DMS153 treated with DMSO at 0.1 percent for 48 hours (cell line): Measurements from ENCODE around the gene KLHL36.
"Not testable (repeated sequence)": the region's sequence is repeated elsewhere in the genome, so short reads cannot be mapped to it uniquely, and the experiment has no call there.

Source experiments
- DNase-seq: peaks from one replicate; lab custom pipeline; 2025; ENCODE audit not compliant: unreplicated experiment; lab: John Stamatoyannopoulos, UW

The KLHL36 gene

GRCh38 chr16:84667600-84668309 lies 19.4 kb downstream of the KLHL36 start:
- no peak for DNase-seq

GRCh38 chr16:84670063-84670462 lies 21.8 kb downstream of the KLHL36 start:
- DNase-seq = no peak

GRCh38 chr16:84672276-84673202 lies 24.2 kb downstream of the KLHL36 start:
- peak; percentile 36 for DNase-seq

- DNase-seq = no peak
Measured at GRCh38 chr16:84673203-84673535, 24.9 kb downstream of the KLHL36 start.

DNA sequence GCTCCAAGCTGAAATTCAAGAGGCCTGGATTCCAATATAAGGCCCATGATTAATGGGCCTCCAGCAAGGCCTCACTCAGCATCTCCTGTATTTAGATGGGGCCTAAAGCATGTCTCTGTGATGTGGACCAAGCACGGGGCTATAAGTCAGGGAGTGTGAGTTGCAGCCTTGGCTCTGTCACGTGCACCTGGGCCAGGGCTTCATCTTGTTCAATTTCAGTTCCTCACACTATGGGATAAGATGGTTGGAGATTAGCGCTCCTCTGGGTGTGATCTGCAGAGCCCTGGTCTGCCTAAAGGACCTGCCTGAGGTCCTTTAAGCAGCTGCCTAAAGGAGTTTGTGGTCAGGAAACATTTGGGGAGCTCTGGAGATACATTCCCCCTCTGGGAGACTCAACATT lies 25.2 kb downstream of the KLHL36 start:
- no peak for DNase-seq

DNA sequence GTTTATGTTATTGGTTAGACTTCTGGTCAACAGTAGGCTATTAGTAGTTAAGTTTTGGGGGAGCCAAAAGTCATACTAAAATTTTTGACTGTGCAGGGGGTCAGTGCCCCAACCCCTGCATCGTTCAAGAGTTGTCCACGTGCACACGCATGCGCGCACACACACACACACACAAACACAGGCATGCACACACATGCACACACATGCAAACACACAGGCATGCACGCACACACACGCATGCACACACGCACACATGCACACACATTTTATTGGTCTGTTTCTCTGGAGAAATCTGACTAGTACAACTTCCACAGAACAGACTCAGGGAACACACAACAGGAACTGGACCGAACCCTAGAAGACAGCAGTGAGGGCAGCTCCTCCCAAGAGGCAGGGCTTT lies 27.1 kb downstream of the KLHL36 start:
- DNase-seq = no peak

- DNase-seq = no peak
Measured at GRCh38 chr16:84675884-84676283, 27.6 kb downstream of the KLHL36 start.

DNA sequence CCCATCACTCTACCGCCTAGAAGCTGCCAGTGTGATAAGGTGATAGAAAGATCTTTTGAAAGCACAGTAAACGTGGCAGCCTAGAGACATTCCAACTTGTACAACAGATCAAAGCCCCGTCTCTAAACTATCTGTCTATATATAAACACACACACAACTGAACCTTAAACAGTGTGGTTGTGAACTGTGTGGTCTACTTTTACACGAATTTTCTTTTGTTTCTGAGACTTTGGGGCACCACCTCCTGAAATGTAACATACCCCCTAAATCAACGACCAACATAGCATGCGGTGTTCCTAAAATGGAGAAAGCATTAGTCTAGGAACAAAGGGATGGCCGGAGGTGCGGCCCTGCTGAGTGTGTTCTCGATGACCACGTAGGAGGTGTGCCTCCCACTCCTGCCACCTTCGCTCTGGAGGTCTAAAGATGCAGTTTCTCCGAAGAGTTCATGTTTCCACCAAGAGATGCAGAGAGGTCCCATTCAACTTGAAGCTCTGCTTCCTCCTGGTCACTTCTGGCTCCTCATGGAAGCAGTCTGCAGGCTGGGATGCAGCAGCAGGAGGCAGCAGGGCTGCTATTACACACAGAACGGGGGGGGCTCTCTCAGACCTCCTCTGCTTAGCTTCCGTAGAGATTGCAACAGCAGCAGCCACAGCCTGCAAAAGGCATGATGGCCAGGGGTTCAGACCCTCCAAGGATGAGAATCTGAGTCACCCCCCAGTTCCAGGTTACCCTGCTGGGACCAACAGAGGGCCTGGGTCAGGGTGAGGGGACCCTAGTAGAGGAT lies 28.9 kb downstream of the KLHL36 start:
- DNase-seq = no peak

DNA sequence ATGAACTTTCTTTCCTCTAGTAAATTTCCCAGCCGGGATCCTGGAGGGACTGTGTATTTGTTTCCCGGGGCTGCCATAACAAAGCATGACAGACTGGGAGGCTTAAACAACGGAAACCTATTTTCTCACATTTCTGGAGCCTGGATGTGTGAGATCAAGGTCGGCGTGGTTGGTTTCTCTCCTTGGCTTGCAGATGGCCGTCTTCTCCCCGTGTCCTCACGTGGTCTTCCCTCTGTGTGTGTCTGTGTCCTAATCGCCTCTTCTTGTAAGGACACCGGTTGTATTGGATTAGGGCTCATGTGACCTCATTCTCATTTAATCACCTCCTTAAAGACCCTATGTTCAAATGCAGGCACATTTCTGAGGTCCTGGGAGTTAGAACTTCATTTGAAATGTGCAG lies 29.5 kb downstream of the KLHL36 start:
- no peak for DNase-seq

DNA sequence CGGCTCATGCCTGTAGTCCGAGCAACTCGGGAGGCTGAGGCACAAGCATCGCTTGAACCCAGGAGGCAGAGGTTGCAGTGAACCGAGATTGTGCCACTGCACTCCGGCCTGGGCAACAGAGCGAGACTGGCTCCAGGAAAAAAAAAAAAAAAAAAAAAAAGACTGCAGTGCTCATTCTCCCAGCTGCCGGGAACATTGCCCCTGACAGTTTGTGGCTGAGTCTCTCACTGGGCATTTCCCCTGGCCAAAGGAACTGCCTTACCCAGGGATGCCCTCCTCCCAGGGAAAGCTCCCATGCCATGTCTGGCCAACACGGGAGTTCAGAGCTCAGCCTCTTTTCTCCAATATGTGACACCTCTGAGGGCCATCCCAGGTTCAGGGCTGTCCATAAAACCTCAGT lies 30.2 kb downstream of the KLHL36 start:
- DNase-seq = no peak

- no peak for DNase-seq
Measured at GRCh38 chr16:84680165-84680842, 32.0 kb downstream of the KLHL36 start.

GRCh38 chr16:84680843-84681629 lies 32.7 kb downstream of the KLHL36 start:
- DNase-seq = no peak

DNA sequence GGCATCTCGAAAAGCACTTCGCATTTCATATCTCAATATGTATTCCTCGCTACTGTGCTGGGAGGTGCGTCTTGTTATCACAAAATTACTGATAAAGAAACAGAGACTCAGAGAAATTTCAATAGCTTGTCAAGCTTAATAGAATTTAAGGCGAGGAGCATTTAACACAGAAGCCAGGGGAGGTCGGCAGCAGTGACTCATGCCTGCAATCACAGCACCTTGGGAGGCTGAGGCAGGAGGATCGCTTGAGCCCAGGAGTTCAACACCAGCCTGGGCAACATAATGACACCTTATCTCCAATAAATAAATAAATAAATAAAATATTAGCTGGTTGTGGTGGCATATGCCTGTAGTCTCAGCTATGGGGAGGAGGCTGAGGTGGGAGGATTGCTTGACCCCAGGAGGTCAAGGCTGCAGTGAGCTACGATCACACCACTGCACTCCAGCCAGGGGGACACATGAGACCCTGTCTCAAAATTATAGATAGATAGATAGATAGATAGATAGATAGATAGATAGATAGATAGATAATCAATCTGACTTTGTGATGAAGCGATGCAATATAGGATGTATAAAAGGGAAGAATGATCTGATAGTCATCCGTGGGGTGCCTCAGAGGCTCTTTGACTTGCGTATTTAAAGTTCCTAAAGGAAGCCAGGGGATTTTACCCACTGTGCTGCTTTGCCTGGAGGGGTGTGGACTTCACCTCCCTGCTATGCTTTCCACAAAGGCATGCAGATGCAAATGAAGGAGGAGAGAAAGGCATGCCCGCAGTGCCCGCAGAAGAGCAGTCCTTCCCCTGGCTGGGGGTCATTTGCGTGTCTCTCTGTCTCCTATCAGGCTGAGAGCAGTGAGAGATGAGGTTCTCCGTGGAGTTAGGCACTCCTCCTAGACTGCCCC lies 35.6 kb downstream of the KLHL36 start:
- no peak for DNase-seq

DNA sequence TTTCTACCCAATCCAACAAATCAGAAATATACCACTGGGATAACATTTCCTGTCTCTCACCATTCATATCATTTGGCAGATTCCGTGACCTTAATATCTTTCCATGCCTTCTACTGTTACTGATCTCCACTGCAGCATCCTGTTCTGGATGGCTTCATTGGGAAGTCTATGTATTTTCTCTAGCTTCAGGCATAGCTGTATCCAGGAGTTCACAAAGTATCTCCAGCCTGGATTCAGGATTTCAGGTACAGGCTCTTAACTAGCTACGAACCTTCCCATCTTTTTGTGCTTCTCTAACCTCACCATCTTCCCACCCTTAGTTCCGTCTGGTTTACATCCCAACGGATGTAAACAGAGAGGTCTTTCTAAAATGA lies 36.3 kb downstream of the KLHL36 start:
- no peak for DNase-seq

DNA sequence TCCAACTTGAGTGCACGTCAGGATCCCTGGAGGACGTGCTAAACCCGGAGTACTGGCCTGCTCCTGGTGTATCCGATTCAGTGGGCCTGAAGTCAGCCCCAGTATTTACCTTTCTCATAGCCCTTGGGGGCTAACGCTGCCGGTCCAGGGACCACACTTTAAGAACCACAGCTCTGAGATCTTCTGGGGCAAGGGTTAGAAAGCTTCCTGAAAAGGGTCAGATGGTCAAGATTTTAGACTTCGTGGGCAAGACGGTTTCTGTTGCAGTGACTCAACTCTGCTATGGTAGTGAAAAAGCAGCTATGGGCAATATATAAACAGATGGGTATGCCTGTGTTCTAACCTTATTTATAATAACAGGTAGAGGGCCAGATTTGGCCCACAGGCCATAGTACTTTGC lies 36.9 kb downstream of the KLHL36 start:
- DNase-seq = no peak

DNA sequence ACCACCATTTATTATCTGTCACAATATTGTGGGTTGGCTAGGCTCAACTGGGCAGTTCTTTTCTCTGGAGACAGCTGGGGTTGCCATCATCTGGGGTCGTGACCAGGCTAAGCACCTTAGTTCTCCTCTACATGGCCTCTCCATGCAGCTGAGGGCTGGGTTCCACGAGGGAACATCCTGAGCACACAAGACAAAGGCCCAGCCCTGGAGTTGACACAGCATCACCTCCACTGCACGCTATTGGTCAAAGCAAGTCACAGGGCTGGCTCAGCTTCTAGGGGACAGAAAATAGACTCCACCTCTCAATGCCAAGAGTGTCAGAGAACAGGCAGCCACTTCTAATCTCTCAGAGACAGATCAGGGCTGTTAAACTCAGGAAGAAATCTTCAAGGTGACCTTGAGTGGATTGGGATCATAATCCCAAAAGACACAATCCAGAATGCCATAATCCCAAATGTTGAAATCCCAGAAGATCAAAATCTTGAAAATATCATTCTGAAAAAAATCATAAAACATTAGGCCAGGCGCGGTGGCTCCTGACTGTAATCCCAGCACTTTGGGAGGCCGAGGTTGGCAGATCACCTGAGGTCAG lies 38.5 kb downstream of the KLHL36 start:
- no peak for DNase-seq

GRCh38 chr16:84687715-84688114 lies 39.4 kb downstream of the KLHL36 start:
- no peak for DNase-seq

GRCh38 chr16:84688163-84688562 lies 39.9 kb downstream of the KLHL36 start:
- not testable (repeated sequence) for DNase-seq

GRCh38 chr16:84689111-84689510 lies 40.8 kb downstream of the KLHL36 start:
- DNase-seq = no peak
